Right atrium auricular region (tissue), 2 donors: ENCODE measurements around the gene ZNF540. TPM values are rescaled to one million over a fixed set of nuclear protein-coding genes. Genes with fewer than 3 reads are reported as not detected.

ENCODE experiments used
- DNase-seq: peaks from one replicate; pipeline ENCODE4 v3.0.0-alpha.2; 2019; ENCODE audit warnings: low spot score
- H3K27ac ChIP-seq, 2 donors: fragments of 200-600 bp; sonication (generic); 1 replicate in 1 of 2; 2 replicates in 1 of 2; pipeline ENCODE4 v1.5.1; 2016 to 2019
- H3K27me3 ChIP-seq, 2 donors: fragments of 200-600 bp; sonication (generic); one replicate each; pipeline versions ENCODE4 v1.5.1 to v1.6.0; 2017 to 2019
- H3K36me3 ChIP-seq: fragments of 200-600 bp; sonication (generic); one replicate; pipeline ENCODE4 v1.5.1; 2016
- H3K4me1 ChIP-seq, 2 donors: fragments of 200-600 bp; sonication (generic); one replicate each; pipeline versions ENCODE4 v1.5.1 to v1.6.0; 2017 to 2019
- H3K4me3 ChIP-seq, 2 donors: fragments of 200-600 bp; sonication (generic); 1 replicate in 1 of 2; 2 replicates in 1 of 2; pipeline ENCODE4 v1.5.1; 2017 to 2019; ENCODE audit warnings: mild to moderate bottlenecking in 1 of 2, moderate library complexity in 1 of 2
- H3K9me3 ChIP-seq, 2 donors: fragments of 200-600 bp; sonication (generic); one replicate each; pipeline ENCODE4 v1.5.1; 2019
- CTCF ChIP-seq, 2 donors: fragments of 200-600 bp; sonication (generic); IDR thresholded peaks; one replicate each; pipeline ENCODE4 v1.5.1; 2019; ENCODE audit warnings: antibody characterized with exemption in 2 of 2
- total RNA-seq, 2 donors: library from RNA; depleted of rRNA; stranded (reverse); fragments of >200 nt; gene quantifications; one replicate each; pipeline ENCODE4 v1.1.0, GENCODE V29; 2016

The ZNF540 gene
- total RNA-seq: 1 to 10 TPM; 2.6 to 3.7 TPM

GRCh38 chr19:37594304-37594981 lies at the start of gene ZNF540, which contains the start of gene ZNF571:
ZNF540 (plus strand) TSS chr19:37594876; CDS start chr19:37598448, 3,572 bp downstream.
ZNF571 (minus strand) TSS chr19:37594792; CDS start chr19:37586676, 8,116 bp downstream.
- TF ChIP-seq CTCF (IDR thresholded peaks at IDR 0.05): no peak
- peaks cover 11% of the 10 kb centered on the region for H3K36me3 ChIP-seq
- H3K4me1 ChIP-seq: peaks cover 0 to 21% of the 10 kb centered on the region in 2 donors
- peaks cover 0 to 5% of the 10 kb centered on the region in 2 donors for H3K9me3 ChIP-seq
- peak within 1 kb of the TSS; percentile 78 to 80 for H3K4me3 ChIP-seq
- DNase-seq: peak; percentile 96
- no peaks in the 10 kb centered on the region for H3K27me3 ChIP-seq
- H3K27ac ChIP-seq: peak within 1 kb of the TSS; percentile 95

- Histone ChIP-seq H3K9me3 (peaks cover 0 to 38% of the 10 kb centered on the region in 2 donors), H3K4me3 (peak overlapping the region; percentile 50 to 53), H3K27ac (peak overlapping the region; percentile 52 to 57), H3K27me3 (no peaks in the 10 kb centered on the region), H3K36me3 (peaks cover 7% of the 10 kb centered on the region), H3K4me1 (no peaks in the 10 kb centered on the region)
- TF ChIP-seq CTCF (IDR thresholded peaks at IDR 0.05): peak in 1 of 2 donors; percentile 43
- DNase-seq: no peak
Measured at GRCh38 chr19:37551129-37551993, 43.3 kb upstream of the ZNF540 start.

- H3K9me3 ChIP-seq: peaks cover 0 to 76% of the 10 kb centered on the region in 2 donors
- H3K36me3 ChIP-seq: peaks cover 74% of the 10 kb centered on the region
- DNase-seq: no peak
- no peaks in the 10 kb centered on the region for H3K27me3 ChIP-seq
- H3K27ac ChIP-seq: no peak overlapping the region
- no peaks in the 10 kb centered on the region for H3K4me1 ChIP-seq
- TF ChIP-seq CTCF (IDR thresholded peaks at IDR 0.05): no peak
- no peak overlapping the region for H3K4me3 ChIP-seq
Measured at GRCh38 chr19:37563518-37563917, 31.2 kb upstream of the ZNF540 start.

- Histone ChIP-seq H3K27me3 (no peaks in the 10 kb centered on the region), H3K36me3 (peaks cover 67% of the 10 kb centered on the region), H3K9me3 (peaks cover 0 to 75% of the 10 kb centered on the region in 2 donors), H3K4me1 (no peaks in the 10 kb centered on the region), H3K27ac (no peak overlapping the region), H3K4me3 (no peak overlapping the region)
- no peak for DNase-seq
- TF ChIP-seq CTCF (IDR thresholded peaks at IDR 0.05): no peak
Measured at GRCh38 chr19:37564624-37565369, 29.9 kb upstream of the ZNF540 start.

- Histone ChIP-seq H3K9me3 (peaks cover 0 to 77% of the 10 kb centered on the region in 2 donors), H3K36me3 (peaks cover 67% of the 10 kb centered on the region)
- no peak for TF ChIP-seq CTCF (IDR thresholded peaks at IDR 0.05)
Measured at GRCh38 chr19:37565370-37565669, 29.4 kb upstream of the ZNF540 start.

More at GRCh38 chr19:37565370-37565669, 29.4 kb upstream of the ZNF540 start:
- Histone ChIP-seq H3K27ac (no peak overlapping the region), H3K4me3 (no peak overlapping the region), H3K27me3 (no peaks in the 10 kb centered on the region), H3K4me1 (no peaks in the 10 kb centered on the region)
- no peak for DNase-seq
